Colonic mucosa (tissue), 4 donors: ENCODE results near the gene HNMT. TPM values are rescaled to one million over a fixed set of nuclear protein-coding genes. Genes with fewer than 3 reads are reported as not detected.

Experiments
- DNase-seq: peaks from one replicate; pipeline ENCODE4 v3.0.0-alpha.2; 2020
- H3K27ac ChIP-seq: fragments of 200-600 bp; one replicate; pipeline ENCODE4 v1.8.0; 2021
- H3K27me3 ChIP-seq: fragments of 200-600 bp; one replicate; pipeline ENCODE4 v1.8.0; 2021
- H3K36me3 ChIP-seq: fragments of 200-600 bp; one replicate; pipeline ENCODE4 v1.8.0; 2021
- H3K4me1 ChIP-seq: fragments of 200-600 bp; one replicate; pipeline ENCODE4 v1.8.0; 2021; ENCODE audit warnings: mild to moderate bottlenecking
- H3K4me3 ChIP-seq: fragments of 200-600 bp; one replicate; pipeline ENCODE4 v1.8.0; 2021
- H3K9ac ChIP-seq, 2 donors: one replicate each; pipeline ENCODE4 v1.7.0; 2013; ENCODE audit warnings: control low read depth in 2 of 2, low read depth in 2 of 2, low read length in 2 of 2
- H3K9me3 ChIP-seq: fragments of 200-600 bp; one replicate; pipeline ENCODE4 v1.8.0; 2021
- CTCF ChIP-seq: fragments of 200-600 bp; IDR thresholded peaks from one replicate; pipeline ENCODE4 v1.8.0; 2022; ENCODE audit warnings: antibody characterized with exemption, mild to moderate bottlenecking
- intact Hi-C: fragments of 100-400 bp; cut with DNase I; formaldehyde crosslinking; loops from one replicate; pipeline ENCODE4 v1.14.1; 2022
- total RNA-seq, 2 donors: library from RNA; stranded (reverse); fragmentation: NEBNext Ultra II Directional in 1 of 2; extraction: Animal tissue kit (Norgen Biotek cat#: 25700) in 1 of 2; gene quantifications; one replicate each; pipeline ENCODE4 v1.2.1, GENCODE V29; 2021
- donor health status: healthy.
- donor health status: DM: no; HTN: no; CAD: no.
- donor health status: DM: no; HTN: no; CAD: no.

The HNMT gene
- total RNA-seq, 2 donors from 2014 or later = 62.2 to 82.1 TPM

DNA sequence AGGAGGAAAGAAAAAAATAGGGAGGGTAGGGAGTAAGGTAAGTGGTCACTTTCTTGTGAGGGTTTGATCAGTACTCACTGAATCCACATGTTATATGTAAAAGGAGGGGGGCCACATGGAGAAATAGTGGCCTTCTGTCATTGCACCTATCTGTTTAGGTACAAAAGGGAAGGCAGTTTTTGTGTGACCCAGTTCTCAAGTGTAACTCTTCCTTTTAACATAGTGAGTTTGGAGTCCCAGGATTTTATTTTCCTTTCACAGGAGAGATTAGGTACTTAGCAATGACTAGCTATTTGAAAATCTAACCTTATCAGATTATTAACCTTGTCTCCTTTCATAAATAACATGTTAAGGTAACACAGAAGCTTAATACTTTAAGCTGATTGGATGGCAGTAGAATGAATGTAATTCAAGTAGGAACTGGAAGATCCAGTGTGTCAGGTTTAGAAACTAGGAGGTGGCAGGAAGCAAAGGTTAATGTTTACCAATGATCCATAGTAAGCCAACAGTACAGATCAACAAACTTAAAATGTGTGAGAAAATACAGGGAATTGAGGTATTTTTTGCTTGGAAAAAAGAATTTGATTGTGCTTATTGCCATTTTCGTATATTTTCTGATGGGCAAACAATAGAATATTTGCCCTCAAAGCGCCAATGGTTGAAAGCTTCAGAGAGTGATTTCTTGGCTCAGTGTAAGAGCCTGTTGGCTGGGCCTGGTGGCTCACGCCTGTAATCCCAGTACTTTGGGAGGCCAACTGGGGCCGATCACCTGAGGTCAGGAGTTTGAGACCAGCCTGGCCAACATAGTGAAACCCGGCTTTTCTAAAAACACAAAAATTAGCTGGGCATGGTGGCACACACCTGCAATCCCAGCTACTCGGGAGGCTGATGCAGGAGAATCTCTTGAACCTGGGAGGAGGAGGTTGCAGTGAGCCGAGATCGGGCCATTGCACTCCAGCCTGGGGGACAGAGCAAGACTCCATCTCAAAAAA lies 11.3 kb downstream of the HNMT start:
- no peaks in the 10 kb centered on the region for H3K4me1 ChIP-seq
- H3K9me3 ChIP-seq = no peaks in the 10 kb centered on the region
- DNase-seq = peak; percentile 53
- no peak for TF ChIP-seq CTCF
- no peaks in the 10 kb centered on the region for H3K36me3 ChIP-seq
- H3K27me3 ChIP-seq = no peaks in the 10 kb centered on the region
- H3K9ac ChIP-seq = peak overlapping the region in 1 of 2 donors; percentile 38
- no peak overlapping the region for H3K4me3 ChIP-seq
- intact Hi-C loops = no loop called here
- H3K27ac ChIP-seq = peak overlapping the region; percentile 85

DNA sequence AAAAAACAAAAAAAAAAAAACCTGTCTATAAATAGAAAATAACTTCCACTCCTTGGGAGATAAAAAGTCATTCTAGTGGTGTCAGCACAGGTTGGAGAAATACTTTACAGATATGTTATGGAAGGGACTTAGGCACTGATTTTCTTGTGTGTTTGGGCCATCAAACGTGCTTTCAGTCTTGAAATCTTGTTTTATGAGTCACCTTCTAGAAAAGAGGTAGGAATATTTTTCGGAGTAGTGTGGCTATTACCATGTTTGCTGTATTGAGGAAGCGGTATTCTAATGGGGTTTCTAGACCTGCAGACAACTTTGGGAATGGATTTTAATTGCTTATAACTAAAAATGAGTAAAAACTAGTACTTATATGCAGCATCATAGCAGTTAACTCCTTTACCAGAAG lies 12.0 kb downstream of the HNMT start:
- Histone ChIP-seq H3K9me3 (no peaks in the 10 kb centered on the region), H3K4me1 (no peaks in the 10 kb centered on the region), H3K27ac (peak overlapping the region; percentile 85), H3K9ac (no peak overlapping the region), H3K36me3 (no peaks in the 10 kb centered on the region), H3K27me3 (no peaks in the 10 kb centered on the region), H3K4me3 (no peak overlapping the region)
- intact Hi-C loops = no loop called here
- DNase-seq = no peak
- no peak for TF ChIP-seq CTCF

DNA sequence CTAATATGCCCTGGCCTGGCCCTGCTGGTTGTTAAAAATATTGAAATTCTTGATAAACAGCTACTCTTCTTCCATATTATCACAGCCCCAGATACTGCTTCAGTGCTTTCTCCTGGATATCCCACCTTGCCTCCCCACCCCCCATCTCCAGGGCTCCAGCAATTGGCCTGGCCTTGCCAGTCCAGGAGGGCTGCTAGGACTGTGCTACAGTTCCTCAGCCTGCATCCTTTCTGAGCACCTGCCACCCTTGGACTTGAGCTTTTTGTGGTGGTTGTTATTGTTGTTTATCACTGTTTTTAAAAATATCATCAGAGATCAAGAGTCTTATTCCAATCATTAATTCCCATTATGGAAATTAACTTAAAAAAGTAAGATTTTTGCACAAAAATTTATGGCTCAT lies 13.5 kb downstream of the HNMT start:
- no peak overlapping the region for H3K4me3 ChIP-seq
- H3K27me3 ChIP-seq = no peaks in the 10 kb centered on the region
- H3K27ac ChIP-seq = no peak overlapping the region
- H3K36me3 ChIP-seq = no peaks in the 10 kb centered on the region
- intact Hi-C loops = no loop called here
- no peak overlapping the region for H3K9ac ChIP-seq
- no peak for DNase-seq
- no peaks in the 10 kb centered on the region for H3K4me1 ChIP-seq
- H3K9me3 ChIP-seq = no peaks in the 10 kb centered on the region
- TF ChIP-seq CTCF = no peak

GRCh38 chr2:137980459-137980858 lies 16.2 kb downstream of the HNMT start:
- no peak overlapping the region for H3K27ac ChIP-seq
- intact Hi-C loops = no loop called here
- H3K27me3 ChIP-seq = no peaks in the 10 kb centered on the region
- H3K9ac ChIP-seq = no peak overlapping the region
- no peaks in the 10 kb centered on the region for H3K36me3 ChIP-seq
- H3K9me3 ChIP-seq = no peaks in the 10 kb centered on the region
- TF ChIP-seq CTCF = no peak
- no peak for DNase-seq
- H3K4me3 ChIP-seq = no peak overlapping the region
- H3K4me1 ChIP-seq = no peaks in the 10 kb centered on the region

DNA sequence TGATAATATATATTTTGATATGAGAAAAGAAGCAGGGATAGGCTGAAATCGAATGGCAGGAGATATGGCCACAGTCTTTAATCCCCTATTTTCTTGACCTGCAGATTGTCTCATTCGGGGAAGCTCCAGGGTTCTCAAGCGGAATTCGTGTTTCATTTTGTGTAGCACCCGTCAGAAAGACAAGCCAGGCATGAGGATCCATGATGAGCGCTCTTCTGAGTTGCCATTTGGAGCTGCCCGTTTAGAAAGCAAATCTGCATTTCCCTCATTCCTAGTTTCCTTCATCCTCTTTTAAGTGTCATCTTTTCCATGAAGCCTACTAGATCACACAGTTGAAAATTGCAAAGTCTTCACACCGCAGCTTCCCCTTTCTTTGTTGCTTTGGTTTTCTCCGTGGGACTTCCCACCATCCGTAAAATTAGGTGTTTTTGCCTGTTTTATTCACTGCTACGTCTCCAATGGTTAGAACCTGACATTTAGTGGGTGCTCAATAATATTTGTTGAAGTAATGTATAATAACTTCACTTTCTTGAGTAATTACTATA lies 16.9 kb downstream of the HNMT start:
- Histone ChIP-seq H3K4me3 (no peak overlapping the region), H3K27me3 (no peaks in the 10 kb centered on the region), H3K4me1 (no peaks in the 10 kb centered on the region), H3K36me3 (no peaks in the 10 kb centered on the region), H3K9me3 (no peaks in the 10 kb centered on the region), H3K27ac (no peak overlapping the region), H3K9ac (no peak overlapping the region)
- intact Hi-C loops = no loop called here
- TF ChIP-seq CTCF = no peak
- DNase-seq = no peak
